Left kidney (tissue), 2 donors: ENCODE results near the gene SNTB2. TPM values are rescaled to one million over a fixed set of nuclear protein-coding genes. Genes with fewer than 3 reads are reported as not detected.
A peak's percentile ranks its signal among the peaks of the same experiment; 100 is the strongest.

Source experiments
- DNase-seq: peaks from one replicate; pipeline ENCODE4 v3.0.0-alpha.2; 2013
- polyA plus RNA-seq: library from polyadenylated mRNA; unstranded; fragments of 120-200 nt; gene quantifications from one replicate; pipeline ENCODE4 v1.2.1, GENCODE V29; 2013; ENCODE audit not compliant: insufficient read length

The SNTB2 gene
- polyA plus RNA-seq, 1 donor, result 14.8 TPM

DNA sequence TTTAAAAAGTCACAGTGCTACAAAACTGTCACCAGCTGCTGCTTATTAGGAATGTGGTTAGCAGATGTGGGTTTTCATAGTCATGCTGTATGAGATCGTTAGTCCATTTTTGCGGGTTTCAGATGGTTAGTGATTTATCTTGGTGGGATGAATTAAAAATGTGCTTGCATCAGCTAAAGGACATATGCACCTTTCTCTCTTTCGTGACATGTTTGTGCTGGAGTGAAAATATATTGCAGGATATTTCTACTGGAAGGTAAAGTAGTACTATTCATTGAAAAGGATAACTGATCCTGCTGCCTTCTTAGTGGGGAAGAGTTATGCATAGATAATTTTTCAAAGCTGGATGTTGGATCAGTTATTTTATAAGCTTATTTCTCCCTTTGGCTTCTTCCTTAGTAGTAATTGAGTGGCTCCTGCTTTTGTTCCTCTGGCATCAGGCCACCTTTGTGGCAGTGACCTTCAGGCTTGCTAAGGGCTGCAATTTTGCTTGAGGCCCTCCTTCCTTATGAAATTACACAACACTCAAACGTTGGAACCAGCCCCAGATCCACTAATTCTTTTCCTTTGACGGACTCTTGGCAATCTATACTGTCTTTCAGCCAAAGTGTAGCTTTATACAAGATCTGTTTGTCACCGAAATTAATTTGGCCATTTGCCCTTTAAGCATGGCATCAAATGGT, 7.5 kb upstream of the SNTB2 start:
- DNase-seq, result peak; percentile 69

DNA sequence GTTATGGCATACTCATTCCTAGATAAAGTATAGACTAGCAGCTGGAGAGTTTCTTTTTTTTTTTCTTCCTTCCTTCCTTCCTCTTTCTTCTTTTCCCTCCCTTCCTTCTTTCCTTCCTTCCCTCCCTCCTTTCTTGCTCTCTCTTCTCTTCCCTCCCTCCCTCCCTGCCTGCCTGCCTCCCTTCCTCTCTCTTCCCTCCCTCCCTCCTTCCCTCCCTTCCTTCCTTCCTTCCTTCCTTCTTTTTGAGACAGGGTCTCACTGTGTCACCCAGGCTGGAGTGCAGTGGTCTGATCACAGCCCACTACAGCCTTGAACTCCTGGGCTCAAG, 7.0 kb upstream of the SNTB2 start:
- DNase-seq, result no peak

DNA sequence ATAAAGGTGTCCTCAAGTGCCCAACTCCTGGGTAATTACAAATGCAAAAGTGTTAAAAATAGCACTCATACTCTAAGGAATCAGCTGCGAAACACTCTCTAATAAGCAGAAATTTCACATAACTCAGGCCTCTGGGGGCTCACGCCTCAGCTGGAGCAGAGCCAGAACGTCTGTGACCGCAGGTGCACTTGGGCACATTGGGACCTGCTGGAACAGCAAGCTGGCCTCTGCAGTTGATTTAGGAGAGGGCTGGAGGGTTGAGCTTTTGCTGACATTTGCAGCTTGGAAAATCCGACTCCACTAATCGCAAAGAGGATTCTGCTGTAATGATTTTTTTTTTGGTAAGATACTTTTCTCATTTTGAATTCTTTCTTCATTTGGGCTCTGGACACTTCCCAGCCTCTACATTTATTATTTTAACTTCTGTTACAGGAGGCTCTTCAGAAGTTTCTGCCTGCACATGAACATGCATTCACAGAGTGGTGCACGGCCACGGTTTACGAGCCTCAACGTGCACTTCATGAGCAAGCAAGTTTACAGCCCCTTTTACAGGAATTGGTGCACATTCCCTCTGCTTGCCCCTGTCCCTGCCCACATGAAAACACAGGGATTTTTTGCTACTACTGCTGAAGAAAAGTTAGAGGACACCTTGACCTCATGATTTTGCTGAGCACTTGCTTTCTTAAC, 4.1 kb upstream of the SNTB2 start:
- no peak for DNase-seq

DNA sequence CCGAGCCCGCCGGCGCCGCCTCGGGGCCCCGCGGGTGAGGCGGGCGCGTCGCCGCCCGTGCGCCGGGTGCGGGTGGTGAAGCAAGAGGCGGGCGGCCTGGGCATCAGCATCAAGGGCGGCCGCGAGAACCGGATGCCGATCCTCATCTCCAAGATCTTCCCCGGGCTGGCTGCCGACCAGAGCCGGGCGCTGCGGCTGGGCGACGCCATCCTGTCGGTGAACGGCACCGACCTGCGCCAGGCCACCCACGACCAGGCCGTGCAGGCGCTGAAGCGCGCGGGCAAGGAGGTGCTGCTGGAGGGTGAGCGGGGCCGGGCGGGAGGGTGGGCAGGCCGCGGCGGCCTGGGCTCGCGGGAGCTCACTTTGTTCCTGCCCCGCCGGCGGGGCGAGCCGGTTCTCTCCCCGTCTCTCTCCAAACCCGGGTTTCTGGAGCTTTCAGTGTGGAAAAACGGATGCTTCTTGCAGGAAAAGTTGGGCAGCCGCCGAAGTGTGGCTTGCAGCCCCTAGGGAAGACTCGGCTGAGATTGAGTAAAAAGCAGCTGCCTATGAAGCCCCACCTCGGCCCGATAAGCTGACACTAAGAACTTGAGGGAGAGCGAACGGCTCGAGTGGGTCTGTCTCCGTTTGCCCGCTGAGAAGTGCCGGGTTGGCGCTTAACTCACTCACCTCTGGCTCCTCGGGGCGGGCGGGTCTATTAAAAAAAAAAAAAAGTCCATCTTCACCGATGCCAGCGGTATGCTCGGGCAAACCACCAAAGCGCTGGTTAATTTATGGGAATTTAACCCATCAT, 677 bp downstream of the SNTB2 start:
- no peak for DNase-seq

DNA sequence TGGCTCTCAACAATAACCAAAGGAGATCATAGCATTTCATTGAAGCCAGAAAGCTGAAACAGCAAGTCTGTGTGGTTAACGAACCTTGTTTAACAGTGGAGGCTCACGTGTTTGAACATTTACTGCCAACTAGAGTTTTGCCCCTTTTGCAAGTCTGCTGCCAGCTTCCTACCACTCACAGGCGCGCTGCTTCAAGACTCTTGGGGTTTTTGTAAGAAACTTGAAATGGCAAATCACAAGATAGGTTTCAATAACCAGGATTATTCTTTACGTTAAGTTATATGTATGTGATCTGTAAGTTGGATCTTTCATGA, 1.2 kb downstream of the SNTB2 start:
- peak; percentile 55 for DNase-seq

DNA sequence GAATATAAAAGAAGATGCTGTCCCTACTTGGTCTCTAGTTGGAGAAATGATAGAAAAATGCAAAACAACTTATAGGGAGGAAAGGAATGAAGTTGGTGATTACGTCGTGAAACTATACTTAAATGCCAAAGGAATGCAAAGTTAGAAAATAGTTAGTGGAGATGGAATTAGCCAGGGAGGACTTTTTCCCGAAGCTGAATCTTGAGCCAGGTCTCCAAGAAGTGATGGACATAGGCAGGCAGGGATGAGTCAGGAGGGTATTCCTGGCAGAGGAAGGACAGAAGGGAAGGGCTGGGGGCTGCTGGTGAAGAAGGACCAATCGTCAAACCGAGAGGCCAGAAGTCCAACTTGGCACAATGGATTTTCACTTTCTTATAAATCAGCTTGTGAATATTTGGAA, 1.8 kb downstream of the SNTB2 start:
- no peak for DNase-seq

DNA sequence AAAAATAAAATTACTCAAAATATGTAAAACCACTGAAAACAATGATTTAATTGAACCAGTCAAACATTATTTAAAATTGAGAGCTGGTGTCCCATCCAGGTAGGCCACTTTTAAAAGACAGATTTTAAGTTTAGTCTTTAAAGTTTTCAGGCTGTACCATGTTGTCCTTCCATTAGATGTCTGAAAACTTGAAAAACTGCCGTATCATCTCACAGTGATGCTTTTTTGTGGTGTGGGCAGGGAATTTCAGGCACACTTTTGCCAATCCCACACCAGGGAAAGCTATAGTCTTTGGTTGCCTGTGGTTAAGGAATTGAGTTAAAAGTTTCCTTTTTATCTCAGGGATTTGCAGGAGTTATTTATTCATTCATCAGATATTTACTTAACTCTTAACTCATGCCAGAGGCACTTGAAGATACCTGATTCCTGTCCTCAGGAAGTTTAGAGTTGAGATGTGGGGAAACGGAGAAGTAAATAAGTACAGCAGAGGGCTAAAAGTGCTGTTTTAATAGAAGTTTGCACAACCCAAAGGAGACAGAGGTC, 3.2 kb downstream of the SNTB2 start:
- no peak for DNase-seq

DNA sequence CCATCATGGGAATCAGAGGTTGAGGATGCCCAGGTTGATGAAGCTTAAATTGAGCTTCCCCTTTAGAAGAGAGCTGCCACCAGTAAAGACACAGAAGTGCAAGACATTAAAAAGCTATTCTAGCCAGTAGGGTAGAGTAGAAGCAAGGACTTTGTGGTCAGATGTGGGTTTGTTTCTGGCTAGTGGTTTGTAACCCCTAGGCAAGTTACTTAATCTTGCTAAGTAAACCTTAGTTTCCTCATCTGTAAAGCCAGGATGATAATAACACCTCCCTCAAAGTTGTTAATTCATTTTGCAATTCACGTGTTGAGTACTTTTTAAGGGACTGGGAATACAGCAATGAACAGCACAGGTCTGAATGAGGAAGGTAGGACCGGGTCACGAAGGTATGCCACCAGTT, 3.6 kb downstream of the SNTB2 start:
- no peak for DNase-seq

DNA sequence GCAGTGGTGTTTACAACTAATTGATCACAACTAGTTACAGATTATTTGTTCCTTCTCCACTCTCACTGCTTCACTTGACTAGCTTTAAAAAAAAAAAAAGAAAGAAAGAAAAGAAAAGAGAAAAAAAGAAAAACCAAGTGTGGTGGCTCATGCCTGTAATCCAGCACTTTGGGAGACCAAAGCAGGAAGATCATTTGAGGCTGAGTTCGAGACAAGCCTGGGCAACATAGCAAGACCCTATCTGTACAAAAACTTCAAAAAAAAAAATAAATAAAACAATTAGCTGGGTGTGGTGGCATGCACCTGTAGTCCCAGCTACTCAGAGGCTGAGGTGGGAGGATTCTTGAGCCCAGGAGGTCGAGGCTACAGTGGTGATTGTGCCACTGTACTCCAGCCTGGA, 4.2 kb downstream of the SNTB2 start:
- DNase-seq, result no peak

DNA sequence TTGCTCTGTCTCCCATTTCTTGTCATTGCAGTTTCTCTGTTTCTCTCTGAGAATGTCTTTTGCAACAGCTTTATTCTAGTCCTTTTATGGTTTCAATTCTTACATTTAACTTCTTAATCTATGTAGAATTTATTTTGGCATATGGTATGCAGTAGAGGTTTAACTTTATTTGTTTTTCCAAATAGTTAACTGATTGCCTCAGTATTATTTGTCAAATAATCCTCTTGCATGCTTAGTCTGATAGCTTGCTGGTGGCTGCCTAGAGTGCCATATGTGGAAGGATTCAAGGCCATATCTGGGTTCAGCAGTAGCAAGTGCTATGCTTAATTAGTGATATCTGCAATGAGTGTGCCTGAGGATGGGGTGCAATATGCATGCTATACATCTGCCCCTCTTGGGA, 6.9 kb downstream of the SNTB2 start:
- no peak for DNase-seq

DNA sequence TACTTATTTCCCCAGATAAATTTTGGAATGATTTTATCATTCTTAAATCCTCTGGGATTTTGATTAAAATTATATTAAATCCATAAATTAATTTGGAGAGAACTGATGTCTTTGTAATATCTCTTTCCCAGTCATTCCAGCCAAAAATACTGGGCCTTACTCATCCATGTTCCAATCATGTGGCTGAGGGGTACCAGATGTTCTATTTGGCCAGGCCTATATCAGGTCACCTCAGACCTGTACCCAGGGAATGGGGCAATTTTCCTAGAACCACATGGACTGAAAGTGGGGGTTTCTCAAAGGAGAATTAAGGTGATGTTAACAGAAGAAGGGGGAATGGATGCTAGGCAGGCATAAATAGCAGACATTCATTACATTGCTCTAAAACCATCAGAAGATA, 7.5 kb downstream of the SNTB2 start:
- DNase-seq, result no peak

DNA sequence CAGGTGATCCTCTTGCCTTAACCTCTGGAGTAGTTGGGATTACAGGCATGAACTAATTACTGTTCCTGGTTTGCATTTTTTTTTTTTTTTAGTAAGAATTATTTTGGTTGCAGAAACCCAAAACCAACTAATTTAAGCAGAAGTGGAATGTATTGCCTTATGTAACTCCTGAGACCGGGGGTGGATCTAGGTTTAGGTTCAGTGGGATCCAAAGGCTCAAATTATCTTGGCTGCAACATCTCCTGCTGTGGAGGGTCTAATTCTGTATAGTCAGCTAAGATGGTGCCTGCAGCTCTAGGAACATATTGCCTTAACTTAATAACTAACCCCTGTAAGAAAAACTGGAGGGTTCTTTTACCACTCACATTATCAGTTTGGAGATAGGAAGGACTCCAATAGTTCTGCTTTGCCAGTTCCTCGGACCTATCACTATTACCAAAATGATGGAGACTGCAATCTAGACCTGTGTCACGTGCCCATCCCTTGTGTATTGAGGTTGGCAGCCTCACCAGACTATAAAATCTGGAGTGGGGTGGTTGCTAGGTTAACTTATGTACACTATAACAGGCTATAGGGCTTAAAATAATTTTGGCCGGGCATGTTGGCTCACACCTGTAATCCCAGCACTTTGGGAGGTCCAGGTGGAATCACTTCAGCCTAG, 8.5 kb downstream of the SNTB2 start:
- DNase-seq, result no peak

DNA sequence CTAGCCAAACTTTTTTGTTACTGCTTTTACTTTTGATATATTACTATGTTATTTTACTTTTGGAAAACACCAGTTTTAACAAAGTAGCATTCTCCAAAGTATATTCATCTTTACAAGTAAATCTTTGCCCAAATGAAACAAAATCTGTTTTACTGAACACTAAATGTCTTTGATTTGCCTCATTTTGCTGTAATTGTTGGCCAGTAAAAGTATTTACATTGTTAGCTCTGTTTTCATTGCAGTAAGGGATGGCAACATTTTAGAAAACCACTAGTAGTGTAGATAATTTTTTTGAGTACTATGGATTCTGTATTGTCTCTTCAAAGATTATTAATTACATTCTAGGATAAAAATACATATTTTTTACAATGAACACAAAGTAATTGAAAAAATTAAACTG, 10.6 kb downstream of the SNTB2 start:
- no peak for DNase-seq

DNA sequence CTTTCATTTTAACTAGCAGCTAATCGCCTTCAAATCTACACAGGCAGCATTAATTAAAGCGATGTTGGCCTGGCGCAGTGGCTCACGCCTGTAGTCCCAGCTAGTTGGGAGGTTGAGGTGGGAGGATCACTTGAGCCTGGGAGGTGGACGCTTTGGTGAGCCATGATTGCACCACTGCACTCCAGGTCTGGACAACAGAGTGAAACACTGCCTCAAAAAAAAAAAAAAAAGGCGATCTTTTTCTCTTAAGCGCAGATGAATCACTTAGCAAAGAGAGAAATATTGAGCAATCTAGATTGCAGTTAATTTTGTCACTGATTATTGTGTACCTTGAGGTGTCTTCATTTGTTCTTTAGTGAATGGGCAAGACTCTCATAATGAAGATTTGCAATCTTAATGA, 12.4 kb downstream of the SNTB2 start:
- no peak for DNase-seq

DNA sequence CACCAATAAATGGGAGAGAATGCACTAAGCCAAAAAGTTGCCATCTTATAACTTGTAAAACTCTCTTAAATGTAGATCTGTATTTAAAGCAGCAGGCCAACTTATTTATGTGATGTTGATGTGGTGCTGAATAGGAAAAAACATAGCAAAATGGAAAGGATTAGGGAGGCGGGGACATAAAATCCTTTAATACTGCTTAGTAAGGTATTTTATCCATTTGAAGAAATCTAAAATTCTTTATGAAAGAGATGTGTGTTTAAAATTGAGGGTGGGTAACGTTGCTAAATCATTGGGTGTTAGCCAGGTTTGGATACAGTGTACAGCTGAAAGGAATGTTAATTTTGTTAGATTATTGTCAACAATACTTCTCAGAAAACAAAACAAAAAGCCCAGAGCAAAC, 14.3 kb downstream of the SNTB2 start:
- DNase-seq, result no peak

DNA sequence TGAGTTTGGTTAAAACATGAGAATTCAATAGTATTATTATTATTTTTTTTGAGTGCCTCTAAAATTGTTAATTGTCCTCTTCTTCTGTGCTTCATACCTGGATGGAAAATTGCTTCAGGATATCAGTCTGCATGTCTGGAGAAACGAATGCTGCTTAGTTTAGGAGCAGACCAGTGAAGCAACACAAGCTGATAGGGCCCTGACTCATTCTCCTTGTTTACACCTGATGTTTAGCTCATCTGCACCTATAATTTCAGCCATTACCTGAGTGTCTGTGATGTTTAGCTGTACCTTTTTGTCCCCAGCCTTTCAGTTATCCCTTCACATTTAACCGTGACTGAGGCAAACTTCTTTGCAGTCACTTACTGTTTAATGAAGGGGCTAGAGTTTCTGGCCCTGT, 14.8 kb downstream of the SNTB2 start:
- DNase-seq, result no peak

DNA sequence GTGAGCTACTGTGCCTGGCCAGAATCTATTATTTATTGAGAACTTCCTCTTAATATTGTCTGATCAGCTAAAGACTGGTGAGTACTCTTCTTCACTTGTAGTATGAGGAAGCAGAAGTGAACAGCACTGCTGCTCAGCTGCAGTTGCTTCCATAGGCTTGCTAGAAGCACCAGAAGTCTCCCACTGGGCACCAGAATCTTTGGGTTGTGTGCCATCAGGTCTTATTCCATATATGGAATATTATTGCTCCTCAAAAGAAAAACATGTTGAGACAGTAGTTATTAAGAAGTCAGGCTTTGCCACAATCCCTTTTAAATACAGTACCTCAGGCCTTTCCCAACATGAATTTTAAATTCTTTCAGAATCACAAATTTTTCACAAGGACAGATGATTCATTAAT, 17.2 kb downstream of the SNTB2 start:
- no peak for DNase-seq

DNA sequence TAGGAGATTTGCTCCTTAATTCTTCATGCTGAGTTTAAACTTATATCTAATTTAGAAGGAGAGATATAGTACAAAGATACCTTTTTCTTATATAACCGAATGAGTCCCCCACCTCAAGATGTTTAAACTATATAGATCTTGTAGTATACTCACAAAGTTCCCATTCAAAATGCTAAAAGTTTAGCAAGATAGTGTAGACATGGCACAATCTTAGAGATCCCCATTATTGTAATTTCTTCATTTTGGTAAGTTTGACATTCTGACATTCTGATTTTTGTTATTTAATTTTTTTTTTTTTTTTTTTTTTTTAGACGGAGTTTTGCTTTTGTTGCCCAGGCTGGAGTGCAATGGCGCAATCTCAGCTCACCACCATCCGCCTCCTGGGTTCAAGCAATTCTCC, 22.8 kb downstream of the SNTB2 start:
- DNase-seq, result no peak

DNA sequence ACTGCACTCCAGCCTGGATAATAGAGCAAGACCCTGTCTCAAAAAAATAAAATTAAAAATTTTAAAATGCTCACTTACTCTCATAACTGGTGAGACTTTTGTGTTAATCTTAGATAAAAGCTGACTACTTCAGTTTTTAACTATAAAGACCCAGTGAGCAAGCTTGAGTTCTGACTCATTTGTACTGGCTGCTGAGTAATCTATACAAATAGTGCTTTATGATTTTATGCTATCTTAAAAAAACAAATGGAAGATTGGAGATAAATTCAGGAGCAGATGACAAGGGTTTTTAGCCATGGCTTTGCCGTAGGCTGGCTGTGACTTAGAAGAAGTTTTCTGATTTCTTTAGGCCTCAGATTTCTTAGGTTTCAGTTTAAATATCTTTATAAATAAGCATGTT, 30.5 kb downstream of the SNTB2 start:
- no peak for DNase-seq

DNA sequence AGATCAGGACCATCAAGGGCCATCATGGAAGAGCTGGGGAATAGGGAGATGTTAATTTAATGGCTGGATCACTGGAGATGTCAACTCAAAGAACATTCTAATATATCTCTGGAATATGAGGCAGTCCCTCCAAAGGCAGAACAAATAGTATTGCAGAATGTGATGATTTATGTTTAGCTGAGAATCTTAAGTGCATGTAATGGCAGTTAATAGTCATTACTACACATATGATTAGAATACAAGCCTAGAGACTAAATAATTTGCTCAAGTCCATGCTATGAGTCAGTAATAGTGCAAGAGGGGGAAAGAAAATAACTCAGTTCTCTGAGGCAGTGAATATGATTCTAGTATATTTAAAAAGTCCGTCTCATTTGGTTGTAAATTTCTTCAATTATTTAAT, 32.3 kb downstream of the SNTB2 start:
- no peak for DNase-seq

DNA sequence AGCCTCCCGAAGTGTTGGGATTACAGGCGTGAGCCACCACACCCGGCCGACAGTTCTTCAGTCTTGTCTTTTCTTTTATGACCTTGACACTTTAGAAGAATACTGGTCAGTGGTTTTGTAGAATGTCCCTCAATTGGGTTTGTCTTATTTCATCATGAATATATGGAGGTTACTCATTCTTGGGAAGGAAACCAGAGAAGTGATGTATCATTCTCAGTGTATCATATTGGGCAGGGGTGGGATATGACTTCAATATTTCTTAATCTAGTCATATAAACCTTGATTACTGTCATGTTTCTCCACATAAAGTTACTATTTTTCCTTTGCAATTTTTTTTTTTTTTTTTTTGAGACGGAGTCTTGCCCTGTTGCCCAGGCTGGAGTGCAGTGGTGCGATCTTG, 36.9 kb downstream of the SNTB2 start:
- no peak for DNase-seq

DNA sequence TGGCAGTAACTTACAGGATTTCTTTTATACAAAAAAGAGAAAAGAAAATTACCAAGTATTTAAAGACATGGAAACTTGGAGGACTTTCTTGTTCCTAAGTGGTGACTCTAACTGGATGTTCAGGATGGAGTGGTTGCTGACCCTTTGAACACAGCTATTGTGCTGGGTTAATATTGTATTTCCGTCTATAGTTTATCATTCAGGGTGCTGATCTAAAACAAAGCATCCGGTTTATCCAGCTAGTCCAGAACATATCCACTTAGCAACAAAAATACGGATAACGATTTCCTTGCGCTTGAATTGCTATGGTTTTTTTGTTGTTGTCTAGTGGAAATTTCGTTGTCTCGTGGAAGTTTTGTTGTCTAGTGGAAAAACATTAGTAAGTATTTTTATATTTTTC, 38.2 kb downstream of the SNTB2 start:
- DNase-seq, result no peak

DNA sequence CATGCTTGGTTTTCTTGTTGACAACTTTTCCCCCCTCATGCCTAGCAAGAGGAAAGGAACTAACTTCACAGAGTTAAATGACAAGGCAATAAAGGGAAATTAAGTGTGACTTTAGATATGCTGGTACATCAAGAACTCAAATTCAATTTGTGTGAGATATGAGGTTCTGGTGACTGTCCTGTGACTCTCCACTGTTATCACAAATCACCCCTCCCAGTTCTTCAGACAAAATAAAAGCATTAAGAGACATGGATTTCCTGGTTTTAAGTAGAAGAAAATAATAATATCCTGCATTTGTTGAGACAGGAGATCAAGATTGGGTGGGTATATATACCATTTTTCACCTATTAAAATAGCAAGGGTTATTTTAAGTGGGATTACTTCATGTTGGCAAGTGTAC, 46.2 kb downstream of the SNTB2 start:
- no peak for DNase-seq
